Endothelial cell of umbilical vein (primary cell): ENCODE data around the gene PLXND1. TPM values are rescaled to one million over a fixed set of nuclear protein-coding genes. Genes with fewer than 3 reads are reported as not detected.
A peak's percentile ranks its signal among the peaks of the same experiment; 100 is the strongest.

ENCODE experiments used
- BruUV-seq: library from RNA; stranded (reverse); fragments of 400-500 nt; replicated peaks from 2 replicates; lab custom pipeline; 2021; lab: Mats Ljungman, UMichigan
- CTCF ChIA-PET: fragments of 300-600, 350-600 bp; sonication (Branson Sonifier 250); formaldehyde crosslinking; loops from one replicate; lab custom pipeline; 2021; ENCODE audit warnings: antibody characterized with exemption, inconsistent platforms; lab: Charles Lee
- POLR2A ChIA-PET: fragments of 300-600, 350-600 bp; sonication (Branson Sonifier 250); formaldehyde crosslinking; loops from one replicate; lab custom pipeline; 2021; ENCODE audit warnings: antibody characterized with exemption, inconsistent platforms; lab: Charles Lee
- DNase-seq: peaks from one replicate; pipeline ENCODE4 v3.0.0-alpha.2; 2011; ENCODE audit warnings: low read depth, low spot score
- FAIRE-seq: peaks from 2 replicates; lab custom pipeline; 2011; peaks lifted over from hg19 to GRCh38; lab: Jason Lieb, UNC
- H2AFZ ChIP-seq: 2 replicates; pipeline ENCODE4 v1.6.0; 2012; ENCODE audit warnings: low read depth, low read length, control low read depth, inconsistent platforms
- H3K27ac ChIP-seq: 2 replicates; pipeline ENCODE4 v1.5.1; 2011; ENCODE audit warnings: low read depth, mild to moderate bottlenecking, control low read depth, low read length, moderate library complexity; ENCODE audit not compliant: insufficient read depth
- H3K27me3 ChIP-seq, 2 experiments: 2 replicates each; pipeline versions ENCODE4 v1.6.0 to v1.6.1; 2011; ENCODE audit warnings: low read length in 2 of 2, mixed read lengths in 1 of 2; ENCODE audit not compliant: control insufficient read depth in 2 of 2, insufficient read depth in 2 of 2
- H3K36me3 ChIP-seq, 2 experiments: 2 replicates in 1 of 2; 3 replicates in 1 of 2; pipeline ENCODE4 v1.5.1; 2011; ENCODE audit warnings: low read length in 2 of 2, mild to moderate bottlenecking in 1 of 2, moderate library complexity in 1 of 2; ENCODE audit not compliant: control insufficient read depth in 2 of 2, insufficient read depth in 2 of 2; ENCODE audit errors: extremely low read depth in 1 of 2
- H3K4me1 ChIP-seq: 3 replicates; pipeline ENCODE4 v1.5.1; 2011; ENCODE audit warnings: mild to moderate bottlenecking, low read length; ENCODE audit not compliant: control insufficient read depth, insufficient read depth; ENCODE audit errors: extremely low read depth
- H3K4me2 ChIP-seq: 2 replicates; pipeline ENCODE4 v1.6.1; 2011; ENCODE audit warnings: low read length, control low read depth, mixed read lengths; ENCODE audit not compliant: insufficient read depth
- H3K4me3 ChIP-seq, 3 experiments: fragments of 200-600 bp in 1 of 3; sonication (generic), shearing (Covaris generic) in 1 of 3; replicated peaks in 1 of 3; 2 replicates each; pipeline ENCODE4 v1.5.1; 2011 to 2016; ENCODE audit warnings: control low read depth in 3 of 3, low read length in 3 of 3, mild to moderate bottlenecking in 2 of 3, inconsistent platforms in 1 of 3, low read depth in 1 of 3, moderate library complexity in 1 of 3; ENCODE audit not compliant: insufficient read depth in 1 of 3
- H3K79me2 ChIP-seq: 2 replicates; pipeline ENCODE4 v1.6.0; 2012; ENCODE audit warnings: low read length, inconsistent platforms; ENCODE audit not compliant: control insufficient read depth, insufficient read depth
- H3K9ac ChIP-seq: replicated peaks from 2 replicates; pipeline ENCODE3; 2011; ENCODE audit warnings: low read length, control low read depth; ENCODE audit not compliant: insufficient read depth; ENCODE audit errors: extremely low read depth
- H3K9me1 ChIP-seq: replicated peaks from 3 replicates; pipeline ENCODE4 v1.6.0; 2011; ENCODE audit warnings: mild to moderate bottlenecking, low read length; ENCODE audit not compliant: control insufficient read depth, insufficient read depth; ENCODE audit errors: extremely low read depth
- H3K9me3 ChIP-seq: replicated peaks from 2 replicates; pipeline ENCODE4 v1.5.1; 2012; ENCODE audit warnings: low read length, inconsistent platforms; ENCODE audit not compliant: control insufficient read depth, insufficient read depth
- H4K20me1 ChIP-seq: replicated peaks from 2 replicates; pipeline ENCODE3; 2011; ENCODE audit warnings: mild to moderate bottlenecking, low read length; ENCODE audit not compliant: control insufficient read depth, insufficient read depth; ENCODE audit errors: extremely low read depth
- FOS ChIP-seq: IDR thresholded peaks from 2 replicates; pipeline ENCODE4 v1.6.1; 2011; ENCODE audit warnings: mild to moderate bottlenecking, low read length, moderate library complexity, borderline replicate concordance; ENCODE audit not compliant: insufficient read depth
- JUN ChIP-seq: IDR thresholded peaks from 2 replicates; pipeline ENCODE4 v1.6.1; 2011; ENCODE audit warnings: borderline replicate concordance, low read depth; ENCODE audit not compliant: insufficient read length, insufficient read depth
- POLR2A ChIP-seq: IDR thresholded peaks from 2 replicates; pipeline ENCODE4 v1.6.1; 2012; ENCODE audit warnings: low read depth, mild to moderate bottlenecking, control low read depth, low read length
- dilution Hi-C: fragments of 300-500 bp; cut with MboI; formaldehyde crosslinking; loops from one replicate; pipeline ENCODE4 v1.15.0; 2019; ENCODE audit warnings: low sequenced_read_pairs; ENCODE audit not compliant: extremely low pct_ligation_motif_present
- intact Hi-C: fragments of 100-400 bp; cut with micrococcal nuclease; formaldehyde crosslinking; loops from one replicate; pipeline ENCODE4 v1.10.0; 2022
- polyA plus RNA-seq, 4 experiments: library from polyadenylated mRNA; depleted of rRNA in 3 of 4; stranded (reverse) in 3 of 4; unstranded in 1 of 4; fragments of >200 nt; gene quantifications; 2 replicates each; pipeline versions ENCODE4 v1.2.1 to v1.2.3, GENCODE V29; 2011 to 2012; ENCODE audit warnings: missing spikeins in 1 of 4
- total RNA-seq: library from RNA; stranded (reverse); gene quantifications from 2 replicates; pipeline ENCODE4 v1.2.3, GENCODE V29; 2021

The PLXND1 gene
- total and polyA plus RNA-seq, 2 donors (not counting 3 experiments of a cell fraction or from before 2014, with no cell fraction given): 300 to 834 TPM

GRCh38 chr3:129549006-129549800 lies 57.3 kb downstream of the PLXND1 start:
- DNase-seq (no peak), FAIRE-seq (peak; percentile 77)
- no peak overlapping the region for H3K4me3 ChIP-seq
- no peak overlapping the region for H3K4me2 ChIP-seq
- H3K9me3 ChIP-seq: no peaks in the 10 kb centered on the region
- H4K20me1 ChIP-seq: no peaks in the 10 kb centered on the region
- H3K4me1 ChIP-seq: peaks cover 3% of the 10 kb centered on the region
- intact Hi-C loops (no loop called here), dilution Hi-C loops (no loop called here)
- H2AFZ ChIP-seq: no peak overlapping the region
- H3K27ac ChIP-seq: no peak overlapping the region
- ChIA-PET CTCF (interaction anchor here (3.2 kb wide), 1 partner anchor 59 kb away, joined by 9 read pairs; no protein-coding TSS in a partner anchor), POLR2A (no interaction called here)
- no peaks in the 10 kb centered on the region for H3K79me2 ChIP-seq
- H3K9ac ChIP-seq: no peak overlapping the region
- no peaks in the 10 kb centered on the region for H3K27me3 ChIP-seq
- no peaks in the 10 kb centered on the region for H3K9me1 ChIP-seq
- no TSS peak for BruUV-seq
- no peaks in the 10 kb centered on the region for H3K36me3 ChIP-seq
- no peak for TF ChIP-seq POLR2A
- peak; percentile 39 for TF ChIP-seq FOS

GRCh38 chr3:129548104-129548965 lies 58.1 kb downstream of the PLXND1 start:
- FAIRE-seq: no peak
- intact Hi-C loops: no loop called here

More at GRCh38 chr3:129548104-129548965, 58.1 kb downstream of the PLXND1 start:
- Histone ChIP-seq H4K20me1 (no peaks in the 10 kb centered on the region), H3K9me3 (no peaks in the 10 kb centered on the region), H3K79me2 (no peaks in the 10 kb centered on the region), H3K9ac (no peak overlapping the region), H3K27ac (no peak overlapping the region), H3K4me3 (no peak overlapping the region), H3K4me2 (no peak overlapping the region), H3K36me3 (no peaks in the 10 kb centered on the region), H3K4me1 (peaks cover 3% of the 10 kb centered on the region), H3K9me1 (no peaks in the 10 kb centered on the region), H2AFZ (no peak overlapping the region), H3K27me3 (no peaks in the 10 kb centered on the region)
- CTCF ChIA-PET: interaction anchor here (3.2 kb wide), 1 partner anchor 58 kb away, joined by 9 read pairs; no protein-coding TSS in a partner anchor
- TF ChIP-seq JUN (no peak), FOS (no peak)
- POLR2A ChIA-PET: no interaction called here
- dilution Hi-C loops: no loop called here
- BruUV-seq: no TSS peak
- no peak for DNase-seq
